GM19328 (cell line): ENCODE results near the gene USP31.
A peak's percentile ranks its signal among the peaks of the same experiment; 100 is the strongest.

ENCODE experiments used
- ATAC-seq: cut with Tn5 transposase; IDR thresholded peaks from one replicate; pipeline ENCODE4 v1.9.1; 2021; ENCODE audit warnings: mild to moderate bottlenecking, moderate library complexity; ENCODE audit not compliant: unreplicated experiment

Gene USP31, protein sequence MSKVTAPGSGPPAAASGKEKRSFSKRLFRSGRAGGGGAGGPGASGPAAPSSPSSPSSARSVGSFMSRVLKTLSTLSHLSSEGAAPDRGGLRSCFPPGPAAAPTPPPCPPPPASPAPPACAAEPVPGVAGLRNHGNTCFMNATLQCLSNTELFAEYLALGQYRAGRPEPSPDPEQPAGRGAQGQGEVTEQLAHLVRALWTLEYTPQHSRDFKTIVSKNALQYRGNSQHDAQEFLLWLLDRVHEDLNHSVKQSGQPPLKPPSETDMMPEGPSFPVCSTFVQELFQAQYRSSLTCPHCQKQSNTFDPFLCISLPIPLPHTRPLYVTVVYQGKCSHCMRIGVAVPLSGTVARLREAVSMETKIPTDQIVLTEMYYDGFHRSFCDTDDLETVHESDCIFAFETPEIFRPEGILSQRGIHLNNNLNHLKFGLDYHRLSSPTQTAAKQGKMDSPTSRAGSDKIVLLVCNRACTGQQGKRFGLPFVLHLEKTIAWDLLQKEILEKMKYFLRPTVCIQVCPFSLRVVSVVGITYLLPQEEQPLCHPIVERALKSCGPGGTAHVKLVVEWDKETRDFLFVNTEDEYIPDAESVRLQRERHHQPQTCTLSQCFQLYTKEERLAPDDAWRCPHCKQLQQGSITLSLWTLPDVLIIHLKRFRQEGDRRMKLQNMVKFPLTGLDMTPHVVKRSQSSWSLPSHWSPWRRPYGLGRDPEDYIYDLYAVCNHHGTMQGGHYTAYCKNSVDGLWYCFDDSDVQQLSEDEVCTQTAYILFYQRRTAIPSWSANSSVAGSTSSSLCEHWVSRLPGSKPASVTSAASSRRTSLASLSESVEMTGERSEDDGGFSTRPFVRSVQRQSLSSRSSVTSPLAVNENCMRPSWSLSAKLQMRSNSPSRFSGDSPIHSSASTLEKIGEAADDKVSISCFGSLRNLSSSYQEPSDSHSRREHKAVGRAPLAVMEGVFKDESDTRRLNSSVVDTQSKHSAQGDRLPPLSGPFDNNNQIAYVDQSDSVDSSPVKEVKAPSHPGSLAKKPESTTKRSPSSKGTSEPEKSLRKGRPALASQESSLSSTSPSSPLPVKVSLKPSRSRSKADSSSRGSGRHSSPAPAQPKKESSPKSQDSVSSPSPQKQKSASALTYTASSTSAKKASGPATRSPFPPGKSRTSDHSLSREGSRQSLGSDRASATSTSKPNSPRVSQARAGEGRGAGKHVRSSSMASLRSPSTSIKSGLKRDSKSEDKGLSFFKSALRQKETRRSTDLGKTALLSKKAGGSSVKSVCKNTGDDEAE (N-terminal part only)

DNA sequence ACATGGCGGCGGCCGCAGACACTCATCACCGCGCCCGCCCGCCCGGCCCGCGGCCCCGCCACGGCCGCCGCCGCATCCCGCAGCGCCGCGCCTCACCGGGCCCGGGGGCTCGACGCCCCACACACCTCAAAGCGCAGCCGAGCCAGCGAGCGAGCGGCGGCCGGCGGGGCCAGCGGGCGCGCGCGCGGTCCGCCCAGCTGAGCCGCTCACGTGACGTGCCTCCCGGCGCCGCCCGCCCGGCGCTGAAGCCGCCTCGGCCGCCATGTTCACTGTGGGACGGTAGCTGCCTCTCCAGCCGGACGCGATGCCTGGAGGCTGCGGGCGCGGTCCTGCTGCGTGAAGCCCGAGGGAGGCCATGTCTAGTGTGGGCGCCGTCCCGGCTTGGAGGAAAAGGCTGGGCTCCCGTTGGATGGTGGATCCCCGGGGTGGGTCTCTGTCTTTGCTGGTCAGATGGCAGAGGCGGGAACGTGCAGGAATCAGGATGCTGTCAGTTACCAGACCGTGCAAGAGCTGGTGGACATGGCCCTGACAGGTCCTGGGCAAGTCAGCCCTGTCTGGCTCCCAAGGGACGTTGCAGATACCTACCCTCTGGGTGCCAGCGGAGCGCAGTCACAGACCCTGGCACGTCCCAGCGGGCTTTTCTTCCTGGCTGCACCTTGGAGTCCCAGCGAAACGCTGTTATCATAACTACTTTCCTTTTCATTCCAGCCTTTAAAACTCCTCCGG is at the start of gene USP31:
TSS of gene USP31 (minus strand) at position 186 of the 726 bp plus-strand sequence. CDS start at position 4, 182 bp downstream.
- ATAC-seq: peak; percentile 92

DNA sequence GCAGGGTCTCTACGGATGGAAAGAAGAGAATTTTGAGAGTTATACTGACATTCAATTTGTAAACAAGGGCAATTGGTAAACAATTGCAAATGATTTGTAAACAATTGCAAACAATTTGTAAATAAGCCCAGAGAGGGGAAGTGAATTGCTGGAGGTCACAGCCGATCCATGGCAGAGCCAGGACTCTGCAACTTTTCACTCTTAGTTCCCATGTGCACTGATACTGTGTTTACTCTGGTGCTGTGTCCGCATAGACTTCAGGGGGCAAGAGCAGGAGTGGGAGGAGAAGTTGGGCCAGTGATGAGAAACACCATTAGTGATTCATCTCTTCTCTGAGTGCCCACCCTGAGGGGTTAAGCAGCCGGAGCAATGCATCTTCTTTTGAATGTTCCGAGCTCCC is 47.3 kb upstream of the USP31 start:
- ATAC-seq: no peak

DNA sequence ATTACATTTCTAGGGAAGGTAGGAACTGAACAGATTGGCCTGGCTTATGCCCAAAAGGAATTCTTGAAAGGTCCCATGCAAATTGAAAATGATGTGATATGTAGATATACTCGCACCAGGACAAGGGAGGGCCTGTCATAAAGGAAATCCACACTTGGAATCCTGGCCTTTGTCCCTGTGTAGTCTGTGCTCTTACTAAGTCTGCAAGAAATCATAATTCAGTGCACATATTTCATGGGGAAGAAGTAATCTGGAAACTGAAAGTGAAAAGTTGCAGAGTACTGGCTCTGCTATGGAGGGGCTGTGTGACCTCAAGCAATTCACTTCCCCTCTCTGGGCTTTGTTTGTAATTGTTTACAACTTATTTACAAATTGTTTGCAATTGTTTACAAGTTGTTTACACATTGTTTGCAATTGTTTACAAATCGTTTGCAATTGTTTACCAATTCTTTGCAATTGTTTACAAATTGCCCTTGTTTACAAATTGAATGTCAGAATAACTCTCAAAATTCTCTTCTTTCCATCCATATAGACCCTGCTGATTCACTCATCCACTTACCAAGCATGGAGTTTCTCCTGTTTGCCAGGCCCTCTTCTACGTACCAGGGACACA is 46.2 kb upstream of the USP31 start:
- ATAC-seq: no peak

DNA sequence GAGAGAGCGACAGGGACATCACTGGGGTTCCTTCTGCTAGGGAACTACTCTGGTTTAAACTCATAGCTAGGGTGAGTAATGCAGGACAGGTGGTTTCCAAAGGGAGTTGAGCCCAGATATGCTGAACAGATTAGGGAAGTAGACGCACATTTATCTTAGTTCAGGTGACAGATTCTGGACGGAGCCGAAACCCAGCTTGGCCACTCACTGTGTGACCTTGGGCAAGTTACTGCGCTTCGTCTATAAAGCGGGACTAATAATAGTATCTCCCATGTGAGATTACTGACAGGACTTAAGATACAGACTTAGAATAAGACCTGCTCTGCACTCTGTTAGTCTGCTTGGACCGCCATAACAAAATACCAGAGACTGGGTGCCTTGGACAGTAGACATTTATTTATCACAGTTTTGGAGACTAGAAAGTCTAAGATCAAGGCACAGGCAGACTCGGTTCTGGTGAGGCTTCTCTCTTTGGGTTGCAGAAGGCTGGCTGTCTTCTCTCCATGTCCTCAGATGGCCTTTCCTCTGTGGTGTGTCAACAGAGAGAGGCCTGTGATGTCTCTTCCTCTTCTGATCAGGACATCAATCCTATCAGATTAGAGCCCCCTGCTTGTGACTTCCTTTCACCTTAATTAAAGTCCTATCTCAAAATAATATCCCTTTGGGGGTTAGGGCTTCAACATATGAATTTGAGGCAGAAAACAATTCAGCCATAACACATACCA is 45.4 kb upstream of the USP31 start:
- no peak for ATAC-seq

DNA sequence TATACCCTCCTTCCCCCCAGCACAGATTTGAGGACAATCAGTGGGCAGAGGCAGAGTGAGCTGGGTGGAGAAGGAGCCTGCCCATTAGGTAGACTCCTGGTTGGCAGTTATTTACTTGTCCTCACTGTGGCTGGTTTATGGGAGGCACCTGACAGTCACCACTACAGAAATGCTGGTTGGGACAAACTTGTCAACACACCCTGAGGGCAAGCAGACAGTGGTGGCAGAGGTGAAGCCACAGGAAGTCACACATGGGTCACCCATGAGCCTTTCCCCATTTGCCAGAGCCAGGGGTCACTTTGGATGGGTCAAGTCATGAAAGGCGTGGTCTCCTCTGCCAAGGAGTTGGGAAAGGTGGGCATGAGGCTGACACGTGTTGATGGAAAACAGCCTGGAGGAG is 39.7 kb upstream of the USP31 start:
- ATAC-seq: no peak

DNA sequence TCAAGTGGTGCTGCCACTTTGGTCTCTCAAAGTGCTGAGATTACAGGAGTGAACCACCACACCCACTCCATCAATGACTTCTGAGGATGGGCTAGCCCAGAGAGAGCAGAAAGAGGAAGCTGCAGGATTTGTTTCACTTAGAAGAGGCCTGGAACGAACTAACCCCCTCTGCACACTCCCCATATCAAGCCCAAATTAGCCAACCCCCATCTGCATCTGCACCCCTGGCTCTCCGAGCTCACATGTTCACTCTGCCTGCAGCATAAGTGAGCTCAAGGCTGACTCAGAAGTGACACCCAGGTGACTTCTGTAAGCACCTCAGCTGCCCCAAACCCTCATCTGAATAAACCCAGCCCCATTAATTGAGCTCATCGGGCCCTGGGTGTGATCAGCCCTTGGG is 38.1 kb upstream of the USP31 start:
- no peak for ATAC-seq

DNA sequence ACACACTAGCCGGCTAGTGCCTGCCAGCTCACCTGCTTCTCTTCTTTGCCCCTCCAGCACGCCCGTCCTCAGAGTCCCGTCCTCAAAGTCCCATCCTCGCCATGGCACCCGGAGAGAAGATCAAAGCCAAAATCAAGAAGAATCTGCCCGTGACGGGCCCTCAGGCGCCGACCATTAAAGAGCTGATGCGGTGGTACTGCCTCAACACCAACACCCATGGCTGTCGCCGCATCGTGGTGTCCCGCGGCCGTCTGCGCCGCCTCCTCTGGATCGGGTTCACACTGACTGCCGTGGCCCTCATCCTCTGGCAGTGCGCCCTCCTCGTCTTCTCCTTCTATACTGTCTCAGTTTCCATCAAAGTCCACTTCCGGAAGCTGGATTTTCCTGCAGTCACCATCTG is 36.9 kb upstream of the USP31 start:
- ATAC-seq: no peak

DNA sequence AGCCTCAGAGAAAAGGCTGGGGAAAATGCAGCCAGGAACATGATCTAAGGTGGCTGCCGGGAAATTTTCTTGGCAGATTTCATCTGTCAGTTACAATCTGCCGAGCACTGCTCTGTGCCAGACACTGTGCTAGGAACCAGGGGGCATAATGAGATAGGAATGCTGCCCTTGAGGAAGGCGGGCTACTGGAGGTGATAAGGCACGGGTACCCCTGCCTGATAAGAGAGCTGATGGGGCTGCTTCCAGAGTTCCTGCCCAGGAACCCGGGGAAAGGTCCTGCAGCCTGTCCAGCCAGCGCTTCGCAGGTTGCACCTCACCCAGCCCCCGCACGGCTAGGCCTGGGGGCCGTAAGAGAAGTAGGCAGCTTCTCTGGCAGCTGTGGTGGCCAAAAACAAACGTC is 36.4 kb upstream of the USP31 start:
- no peak for ATAC-seq

DNA sequence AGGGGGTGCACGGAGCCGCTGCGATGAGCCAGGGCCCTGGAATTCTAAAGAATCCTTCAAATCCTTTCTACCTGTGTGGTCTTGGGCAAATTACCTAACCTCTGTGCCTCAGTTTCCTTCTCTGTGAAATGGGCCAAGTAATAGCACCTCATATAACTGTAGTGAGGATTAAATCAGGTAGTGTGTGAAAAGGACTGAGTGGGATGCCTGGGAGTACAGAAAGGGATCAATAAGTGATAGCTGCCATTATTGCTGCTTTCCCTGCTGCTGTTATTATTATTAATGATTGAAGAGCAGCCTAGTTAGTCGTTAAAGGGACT is 34.3 kb upstream of the USP31 start:
- ATAC-seq: no peak

DNA sequence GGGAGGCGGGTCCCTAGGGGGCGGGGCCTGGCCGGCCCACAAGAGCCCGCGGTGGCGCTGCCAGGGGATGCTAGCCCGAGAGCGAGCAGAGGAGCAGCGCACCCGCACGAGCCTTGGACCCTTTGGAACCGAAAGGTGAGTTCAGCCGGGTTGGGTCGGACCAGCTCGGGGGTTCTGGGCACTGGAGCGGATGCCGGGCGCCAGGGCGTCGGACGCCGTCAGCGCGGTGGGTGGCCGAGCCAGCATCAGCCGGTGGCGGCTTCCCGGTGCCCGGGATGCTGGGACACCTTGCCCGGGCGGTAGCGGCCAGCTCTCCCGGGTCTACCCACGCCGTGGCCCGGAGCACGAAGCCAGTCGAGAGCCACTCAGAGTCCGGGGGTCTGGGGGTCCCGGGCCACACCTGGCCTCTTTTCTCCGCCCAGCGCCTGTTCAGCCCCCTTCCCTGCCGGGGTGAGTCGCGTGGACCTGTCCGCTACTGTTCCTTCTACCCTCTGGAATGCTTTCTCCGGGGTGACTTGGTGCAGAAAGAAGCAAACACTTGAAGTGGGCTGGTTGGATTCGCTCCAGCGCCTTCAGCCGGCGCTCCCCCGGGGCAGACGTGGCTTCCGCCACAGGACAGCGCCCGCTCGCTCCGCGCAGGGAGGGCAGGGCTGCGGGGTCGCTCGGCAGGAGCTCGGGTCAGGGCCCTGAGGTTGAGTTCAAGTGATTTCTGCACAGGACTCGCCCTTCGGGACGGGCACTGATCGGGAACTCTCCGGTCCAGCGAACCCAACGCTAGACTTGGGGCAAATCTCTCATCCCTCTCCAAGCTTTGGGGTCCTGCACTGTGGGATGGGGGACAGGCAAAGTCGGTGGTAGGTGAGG is 33.7 kb upstream of the USP31 start, which contains the start of gene SCNN1G:
TSS of gene SCNN1G (plus strand) at position 67 of the 864 bp plus-strand sequence. CDS start 3,527 bp downstream, outside the sequence.
- no peak for ATAC-seq

DNA sequence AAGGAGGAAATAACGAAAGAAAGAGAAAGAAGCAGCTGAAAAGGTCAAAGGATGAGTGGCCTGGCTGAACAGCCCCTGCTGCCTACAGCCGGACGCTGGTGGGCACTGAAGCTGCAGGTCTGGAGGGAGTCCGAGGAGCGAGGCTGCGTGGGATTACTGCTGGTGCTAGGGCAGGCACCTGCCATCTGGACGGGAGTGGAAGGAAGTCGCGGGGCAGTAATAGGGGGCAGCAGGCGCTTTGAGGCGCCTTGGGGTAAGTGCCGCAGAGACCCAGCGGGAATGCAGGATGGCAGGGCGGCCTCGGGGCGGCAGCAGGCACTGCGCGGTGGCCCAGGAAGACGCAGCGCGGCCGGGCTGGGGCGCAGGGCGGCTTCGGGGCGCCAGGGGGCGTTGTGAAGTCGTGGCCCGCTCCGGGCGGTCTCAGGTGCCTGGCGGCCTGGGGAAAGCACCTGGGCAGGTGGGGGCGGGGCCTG is 33.0 kb upstream of the USP31 start:
- ATAC-seq: peak; percentile 87

DNA sequence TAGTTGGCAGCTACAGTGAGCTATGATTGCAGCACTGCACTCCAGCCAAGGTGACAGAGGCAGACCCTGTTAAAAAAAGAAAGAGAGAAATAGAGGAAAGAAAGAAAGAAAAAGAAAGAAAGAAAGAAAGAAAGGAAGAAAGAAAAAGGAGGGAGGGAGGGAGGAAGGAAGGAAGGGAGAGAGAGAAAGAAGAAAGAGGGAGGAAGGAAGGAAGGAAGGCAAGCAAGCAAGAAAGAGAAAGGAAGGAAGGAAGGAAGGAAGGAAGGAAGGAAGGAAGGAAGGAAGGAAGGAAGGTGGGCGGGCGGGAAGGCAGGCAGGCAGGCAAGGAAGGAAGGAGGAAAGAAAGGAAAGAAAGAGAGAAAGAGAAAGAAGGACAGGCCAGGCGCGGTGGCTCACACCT is 32.3 kb upstream of the USP31 start:
- no peak for ATAC-seq

DNA sequence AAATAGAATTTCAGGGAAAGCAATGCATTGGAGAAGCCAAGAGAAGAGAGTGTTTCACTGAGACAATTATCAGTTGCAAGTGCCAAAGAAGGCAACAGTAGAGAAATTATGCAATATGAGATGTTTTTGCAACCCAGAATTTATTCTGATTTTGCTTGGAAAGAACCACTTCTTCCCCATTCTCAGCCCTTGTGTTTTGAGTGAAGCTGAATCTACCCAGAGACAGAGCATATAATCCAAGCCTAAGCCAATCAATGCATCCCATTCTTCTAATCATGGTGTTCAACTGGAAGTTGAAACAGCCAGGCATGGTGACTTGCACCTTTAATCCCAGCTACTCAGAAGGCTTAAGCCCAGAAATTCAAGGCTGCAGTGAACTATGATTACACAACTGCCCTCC is 26.4 kb upstream of the USP31 start:
- ATAC-seq: no peak

DNA sequence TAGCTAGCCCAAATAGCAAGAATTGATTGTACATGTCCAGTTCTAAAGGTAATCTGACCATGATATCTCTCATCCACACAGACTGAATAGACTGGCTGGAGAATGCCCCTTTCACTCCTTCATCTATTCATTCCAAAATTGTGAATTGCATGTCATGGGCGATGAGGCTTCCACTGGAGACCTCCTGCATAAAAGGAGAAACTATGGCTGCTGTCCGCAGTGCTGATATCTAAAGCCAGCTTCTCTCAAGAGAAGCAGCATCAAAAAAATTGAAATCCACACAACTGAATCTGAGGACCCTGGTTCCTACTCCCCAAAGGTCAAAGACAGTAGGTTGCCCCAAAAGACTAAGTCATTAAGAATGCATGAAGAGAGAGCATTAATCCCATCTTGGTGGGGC is 25.4 kb upstream of the USP31 start:
- ATAC-seq: no peak

DNA sequence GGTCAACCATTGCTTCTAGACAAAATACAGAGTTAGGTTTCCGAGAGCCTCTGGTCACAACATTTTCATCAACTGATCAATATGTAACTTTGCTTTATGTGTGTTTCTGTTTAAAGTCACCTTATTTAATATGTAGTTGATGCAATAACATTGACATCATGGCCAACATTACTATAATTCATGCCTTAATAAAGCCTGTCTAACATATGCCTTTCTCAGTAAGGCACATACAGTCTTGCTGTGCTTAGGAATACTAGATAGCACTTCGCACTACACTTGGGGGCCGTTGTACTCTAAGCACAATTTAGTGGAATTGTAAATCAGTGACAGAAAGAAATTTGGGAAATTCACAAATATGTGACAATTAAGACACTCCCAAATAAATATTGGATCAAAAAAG is 23.7 kb upstream of the USP31 start:
- no peak for ATAC-seq

DNA sequence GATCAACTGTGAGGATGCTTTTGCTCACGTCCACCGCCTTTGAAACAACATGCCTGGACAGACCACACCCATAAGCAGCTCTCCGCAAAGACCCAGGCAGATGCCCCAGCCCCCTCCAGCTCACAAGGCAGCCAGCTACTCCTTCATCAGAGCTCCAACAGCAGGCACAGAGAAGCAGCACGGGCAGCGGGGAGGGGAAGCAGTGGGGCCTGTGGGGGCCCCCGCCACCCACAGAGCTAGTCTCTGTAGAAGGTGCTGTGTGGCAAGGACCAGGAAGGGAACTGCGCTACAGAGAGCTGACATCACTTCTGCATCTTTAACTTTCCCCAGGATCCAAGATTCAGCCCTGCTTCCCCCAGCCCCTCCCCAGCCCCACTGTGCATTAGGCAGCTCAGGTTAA is 23.3 kb upstream of the USP31 start:
- ATAC-seq: no peak

DNA sequence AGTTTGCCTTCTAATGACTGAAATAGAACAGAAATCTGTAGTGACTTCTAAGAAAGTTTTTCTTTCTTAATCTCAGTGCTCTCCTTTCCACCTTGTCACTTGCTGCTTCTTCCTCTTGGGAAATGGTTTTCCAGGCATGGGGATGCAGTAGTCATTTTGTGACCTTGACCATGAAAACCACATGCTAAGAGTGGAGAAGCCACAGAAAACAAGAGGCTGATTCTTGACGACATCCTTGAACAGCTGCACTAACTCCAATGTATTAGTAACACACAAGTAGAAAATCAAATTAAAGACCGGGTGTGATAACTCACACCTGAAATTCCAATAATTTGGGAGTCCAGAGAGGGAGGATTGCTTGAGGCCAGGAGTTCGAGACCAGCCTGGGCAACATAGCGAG is 15.5 kb upstream of the USP31 start:
- ATAC-seq: no peak

DNA sequence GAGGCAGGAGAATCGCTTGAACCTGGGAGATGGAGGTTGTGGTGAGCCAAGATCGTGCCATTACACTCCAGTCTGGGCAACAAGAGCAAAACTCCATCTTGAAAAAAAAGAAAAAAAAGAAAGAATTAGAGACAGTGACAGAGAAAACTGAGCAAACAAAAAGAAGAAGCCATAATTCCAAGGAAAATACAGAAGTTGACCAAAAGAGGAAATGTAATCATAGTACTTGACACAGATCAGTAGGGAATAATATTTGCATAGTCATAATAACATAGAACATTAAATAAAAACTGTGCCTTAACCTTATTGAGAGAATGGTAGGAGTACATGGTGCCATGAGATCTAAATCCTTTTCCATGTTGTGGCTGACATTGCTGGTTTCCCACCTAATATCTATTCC is 14.7 kb upstream of the USP31 start:
- ATAC-seq: no peak
